Activated CD4-positive, alpha-beta T cell treated with anti-CD3 and anti-CD28 coated beads for 24 hours (primary cell): ENCODE results near the gene KLK3.
"Not testable (repeated sequence)": the region's sequence is repeated elsewhere in the genome, so short reads cannot be mapped to it uniquely, and the experiment has no call there.

Experiments
- DNase-seq, 2 donors: peaks; one replicate each; pipeline ENCODE4 v3.0.0-alpha.2; 2020; ENCODE audit warnings: low read depth in 2 of 2

Gene KLK3

GRCh38 chr19:50861496-50862286 is 7.0 kb downstream of the KLK3 start:
- no peak for DNase-seq

GRCh38 chr19:50869479-50869878 is 14.8 kb downstream of the KLK3 start:
- DNase-seq = no peak

DNA sequence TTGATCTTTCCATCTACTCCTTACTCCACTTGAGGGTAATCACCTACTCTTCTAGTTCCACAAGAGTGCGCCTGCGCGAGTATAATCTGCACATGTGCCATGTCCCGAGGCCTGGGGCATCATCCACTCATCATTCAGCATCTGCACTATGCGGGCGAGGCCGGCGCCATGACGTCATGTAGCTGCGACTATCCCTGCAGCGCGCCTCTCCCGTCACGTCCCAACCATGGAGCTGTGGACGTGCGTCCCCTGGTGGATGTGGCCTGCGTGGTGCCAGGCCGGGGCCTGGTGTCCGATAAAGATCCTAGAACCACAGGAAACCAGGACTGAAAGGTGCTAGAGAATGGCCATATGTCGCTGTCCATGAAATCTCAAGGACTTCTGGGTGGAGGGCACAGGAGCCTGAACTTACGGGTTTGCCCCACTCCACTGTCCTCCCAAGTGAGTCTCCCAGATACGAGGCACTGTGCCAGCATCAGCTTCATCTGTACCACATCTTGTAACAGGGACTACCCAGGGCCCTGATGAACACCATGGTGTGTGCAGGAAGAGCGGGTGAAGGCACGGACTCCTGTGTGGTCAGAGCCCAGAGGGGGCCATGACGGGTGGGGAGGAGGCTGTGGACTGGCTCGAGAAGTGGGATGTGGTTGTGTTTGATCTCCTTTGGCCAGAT is 15.8 kb downstream of the KLK3 start:
- DNase-seq = peak in 1 of 2 donors; percentile 17

- no peak for DNase-seq
Observed at GRCh38 chr19:50873056-50873455, 18.3 kb downstream of the KLK3 start, which contains the start of gene KLK2. Gene KLK2 (plus strand): TSS chr19:50873439. CDS start chr19:50873474, 35 bp downstream.

DNA sequence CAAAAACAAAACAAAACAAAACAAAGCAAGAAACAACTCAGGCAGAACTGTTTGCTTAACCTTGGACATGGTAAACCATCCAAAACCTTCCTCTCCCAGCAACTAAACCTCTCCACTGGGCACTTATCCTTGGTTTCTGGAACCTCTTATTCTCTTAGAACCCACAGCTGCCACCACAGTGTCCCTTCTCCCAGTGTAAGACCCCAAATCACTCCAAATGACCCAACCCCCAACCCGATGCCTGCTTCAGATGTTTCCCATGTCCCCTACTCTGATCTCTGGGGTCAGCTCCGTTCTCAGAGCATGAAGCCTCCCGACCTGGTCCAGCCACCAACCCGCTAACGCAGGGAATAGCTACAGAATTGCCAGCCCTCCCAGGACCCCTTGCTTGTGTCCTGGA is 19.5 kb downstream of the KLK3 start:
- DNase-seq = no peak

DNA sequence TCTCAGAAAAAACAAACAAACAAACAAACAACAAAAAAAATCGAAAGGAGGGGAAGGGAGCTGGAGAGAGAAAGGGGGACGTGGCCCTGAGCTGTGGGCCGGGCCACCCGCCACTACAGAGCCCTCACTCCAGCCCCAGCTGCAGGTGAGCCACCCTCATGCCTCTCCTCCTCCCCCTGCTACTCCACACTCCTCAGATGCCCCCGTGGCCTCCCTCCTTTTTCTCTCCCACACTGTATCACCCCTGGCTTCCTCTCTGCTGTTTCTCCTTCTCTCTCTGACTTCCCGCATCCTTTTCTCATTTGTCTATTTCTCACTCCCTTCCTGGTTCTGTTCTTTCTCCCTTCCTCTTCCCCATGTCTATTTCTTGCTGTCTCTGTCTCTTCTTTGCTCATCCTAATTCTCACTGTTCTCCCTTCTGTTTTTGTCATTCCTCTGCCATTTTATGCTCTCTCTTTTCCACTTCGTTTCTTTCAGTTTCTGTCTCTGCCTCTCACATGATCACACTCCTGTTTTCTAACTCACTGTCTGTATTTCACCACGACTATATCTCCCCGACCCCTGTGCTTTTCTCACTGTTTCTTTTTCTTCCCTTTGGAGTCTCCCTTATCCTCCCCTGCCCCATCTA is 21.2 kb downstream of the KLK3 start:
- no peak for DNase-seq

DNA sequence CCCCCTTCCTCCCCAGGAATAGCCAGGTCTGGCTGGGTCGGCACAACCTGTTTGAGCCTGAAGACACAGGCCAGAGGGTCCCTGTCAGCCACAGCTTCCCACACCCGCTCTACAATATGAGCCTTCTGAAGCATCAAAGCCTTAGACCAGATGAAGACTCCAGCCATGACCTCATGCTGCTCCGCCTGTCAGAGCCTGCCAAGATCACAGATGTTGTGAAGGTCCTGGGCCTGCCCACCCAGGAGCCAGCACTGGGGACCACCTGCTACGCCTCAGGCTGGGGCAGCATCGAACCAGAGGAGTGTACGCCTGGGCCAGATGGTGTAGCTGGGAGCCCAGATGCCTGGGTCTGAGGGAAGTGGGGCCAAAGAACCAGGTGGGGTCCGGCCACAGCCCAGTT is 21.7 kb downstream of the KLK3 start:
- no peak for DNase-seq

GRCh38 chr19:50877338-50877737 is 22.6 kb downstream of the KLK3 start:
- DNase-seq = no peak

DNA sequence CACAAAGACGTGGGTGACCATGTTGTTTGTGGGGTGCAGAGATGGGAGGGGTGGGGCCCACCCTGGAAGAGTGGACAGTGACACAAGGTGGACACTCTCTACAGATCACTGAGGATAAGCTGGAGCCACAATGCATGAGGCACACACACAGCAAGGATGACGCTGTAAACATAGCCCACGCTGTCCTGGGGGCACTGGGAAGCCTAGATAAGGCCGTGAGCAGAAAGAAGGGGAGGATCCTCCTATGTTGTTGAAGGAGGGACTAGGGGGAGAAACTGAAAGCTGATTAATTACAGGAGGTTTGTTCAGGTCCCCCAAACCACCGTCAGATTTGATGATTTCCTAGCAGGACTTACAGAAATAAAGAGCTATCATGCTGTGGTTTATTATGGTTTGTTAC is 24.1 kb downstream of the KLK3 start:
- DNase-seq = no peak

- no peak for DNase-seq
Observed at GRCh38 chr19:50880241-50880640, 25.5 kb downstream of the KLK3 start.

GRCh38 chr19:50882188-50882587 is 27.5 kb downstream of the KLK3 start:
- DNase-seq = no peak

DNA sequence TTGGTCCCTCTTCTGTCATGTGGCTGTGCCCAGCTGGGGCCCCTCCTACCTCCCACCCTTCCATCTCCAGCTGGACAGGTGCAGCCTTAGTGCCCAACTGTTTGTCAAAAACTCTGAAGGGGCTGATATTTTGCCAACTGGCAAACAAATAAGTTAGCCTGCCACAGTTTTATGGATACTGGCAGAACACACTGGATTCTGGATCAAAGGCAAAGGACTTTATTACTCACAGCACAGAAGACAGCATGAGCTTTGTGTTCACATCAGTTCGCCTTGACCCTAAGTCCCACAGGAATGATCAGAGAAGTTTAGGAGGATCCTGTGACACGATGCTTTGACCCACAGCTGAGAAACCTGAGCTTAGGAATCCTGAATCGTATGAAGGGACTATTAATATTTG is 34.9 kb downstream of the KLK3 start:
- no peak for DNase-seq

DNA sequence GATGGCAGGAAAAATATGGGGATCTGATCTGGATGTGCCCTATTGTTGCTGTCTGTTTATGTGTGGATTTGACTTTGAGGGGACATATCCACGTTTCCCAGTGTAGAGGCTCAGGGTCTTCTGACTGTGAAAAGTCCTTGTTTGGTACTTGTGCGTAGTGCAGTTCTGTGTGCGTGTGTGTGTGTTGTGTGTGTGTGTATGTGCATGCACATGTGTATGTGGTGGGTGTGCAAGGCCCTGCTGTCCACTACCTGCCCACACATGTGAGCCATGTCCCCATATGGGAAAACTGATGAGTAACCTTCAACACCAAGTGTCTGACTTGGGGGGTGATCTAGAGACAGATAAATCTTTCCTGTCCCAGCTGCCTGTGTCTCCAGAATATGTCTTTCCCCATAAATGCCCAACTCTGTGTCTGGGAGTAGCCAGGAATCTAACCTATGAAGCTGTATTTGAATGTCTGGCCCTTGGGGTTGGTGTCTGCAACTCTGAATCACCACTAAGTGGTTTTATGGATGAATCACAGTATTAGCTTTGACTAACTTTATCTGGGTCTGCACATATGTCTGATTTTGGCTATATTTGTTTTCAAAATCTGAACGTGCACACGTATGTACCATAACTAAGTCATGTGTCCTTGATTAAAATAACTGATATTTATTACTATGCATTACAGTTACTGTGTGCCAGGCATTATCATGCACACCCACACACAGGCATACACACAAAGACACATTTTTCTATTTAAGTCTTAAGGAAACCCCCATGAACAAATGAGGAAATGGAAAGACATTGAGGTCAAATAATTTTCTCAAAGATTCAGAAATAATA is 35.9 kb downstream of the KLK3 start:
- no peak for DNase-seq

GRCh38 chr19:50891253-50891625 is 36.5 kb downstream of the KLK3 start:
- DNase-seq = no peak

DNA sequence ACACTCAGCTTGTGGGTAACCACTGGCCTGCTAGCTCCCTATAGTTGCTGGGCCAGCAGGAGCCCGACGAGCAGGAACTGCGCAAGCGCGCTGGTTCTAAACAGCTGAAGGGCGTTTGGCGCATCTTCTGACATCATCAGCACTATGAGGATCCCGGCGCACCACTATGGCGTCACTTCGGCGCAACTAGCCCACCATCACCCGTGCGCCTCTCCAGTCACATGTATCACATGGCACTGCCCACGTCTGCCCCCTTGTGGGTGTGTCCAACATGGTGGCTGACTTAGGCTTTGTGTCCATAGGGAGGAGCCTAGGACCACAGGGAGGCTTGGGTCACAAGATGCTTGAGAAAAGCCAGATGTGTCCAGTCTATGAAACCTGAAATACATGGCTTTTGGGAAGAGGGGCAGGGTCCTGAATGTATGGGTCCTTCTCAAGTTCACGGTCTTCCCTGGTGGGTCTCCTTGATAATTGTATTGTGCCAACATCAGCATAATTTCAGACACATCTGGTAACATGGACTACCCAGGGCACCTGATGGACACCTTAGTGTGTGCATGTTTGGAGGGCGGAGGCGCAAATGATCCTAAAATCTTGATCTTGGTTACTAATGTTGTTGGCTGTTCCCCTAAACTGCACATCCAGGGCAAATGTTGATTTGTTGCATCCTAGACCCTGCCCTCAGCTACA is 38.5 kb downstream of the KLK3 start:
- no peak for DNase-seq

DNA sequence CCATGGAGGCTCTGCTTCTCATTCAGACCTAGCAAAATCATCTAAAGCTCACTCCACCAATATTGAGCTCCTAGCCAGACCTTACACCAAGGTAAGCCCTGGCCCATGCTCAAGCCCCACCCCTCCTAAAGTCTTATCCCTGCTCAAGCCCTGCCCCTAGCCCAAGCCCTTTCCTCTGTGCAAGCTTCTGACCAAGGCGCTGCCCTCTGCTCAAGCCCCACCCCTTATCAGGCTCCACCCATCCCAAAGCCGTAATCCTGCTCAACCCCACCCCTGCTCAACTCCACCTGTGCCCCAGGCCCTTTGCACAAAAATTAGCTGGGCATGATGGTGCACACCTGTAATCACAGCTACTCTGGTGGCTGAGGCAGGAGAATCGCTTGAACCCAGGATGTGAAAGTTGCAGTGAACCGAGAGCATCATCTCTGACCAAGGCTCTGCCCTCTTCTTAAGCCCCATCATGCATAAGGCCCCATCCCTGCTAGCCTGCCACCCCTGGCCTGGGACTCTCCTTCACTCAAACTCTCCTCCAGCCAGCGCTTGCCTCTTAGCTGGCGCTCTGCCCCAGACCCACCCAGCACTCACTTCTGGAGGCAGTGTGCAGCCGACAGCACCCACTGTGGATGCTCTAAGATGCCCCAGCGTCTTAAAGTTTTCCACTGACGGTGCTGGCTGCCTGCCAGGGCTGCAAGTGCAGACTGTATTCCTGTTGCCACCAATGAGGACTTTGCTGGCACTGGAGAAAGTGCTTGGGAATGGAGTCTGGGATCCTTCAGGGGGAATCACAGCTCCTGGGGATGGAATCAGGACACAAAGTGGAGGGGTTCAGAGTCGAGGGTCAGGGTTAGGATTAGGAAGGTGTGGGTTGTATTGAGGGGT is 40.0 kb downstream of the KLK3 start:
- DNase-seq = no peak

- not testable (repeated sequence) for DNase-seq
Observed at GRCh38 chr19:50896089-50896590, 41.4 kb downstream of the KLK3 start.

DNA sequence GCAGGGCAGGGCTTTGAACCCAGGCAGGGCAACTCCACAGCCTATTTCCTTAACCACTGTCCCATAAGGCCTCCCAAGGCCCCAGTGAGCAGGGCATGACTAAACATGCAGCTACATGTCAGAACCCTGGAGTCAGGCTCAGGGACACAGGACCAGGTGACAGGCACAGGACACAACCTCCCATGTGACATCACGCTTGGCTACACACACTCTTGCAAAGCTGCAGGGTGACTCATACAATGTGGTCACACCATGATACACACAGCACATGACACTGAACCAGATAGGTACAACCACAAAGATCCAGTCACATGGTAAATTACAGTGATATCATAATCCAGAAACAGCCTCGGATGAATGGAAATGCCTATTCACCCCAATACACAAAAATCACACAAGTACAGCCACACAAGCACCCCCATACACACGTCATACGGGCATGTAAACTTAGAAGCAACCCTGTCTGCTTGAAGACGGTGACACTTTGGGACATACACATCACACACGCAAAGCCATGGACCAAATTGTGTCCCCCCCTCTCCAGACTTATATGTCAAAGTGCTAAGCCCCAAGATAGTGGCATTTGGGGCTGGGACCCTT is 42.0 kb downstream of the KLK3 start:
- no peak for DNase-seq

DNA sequence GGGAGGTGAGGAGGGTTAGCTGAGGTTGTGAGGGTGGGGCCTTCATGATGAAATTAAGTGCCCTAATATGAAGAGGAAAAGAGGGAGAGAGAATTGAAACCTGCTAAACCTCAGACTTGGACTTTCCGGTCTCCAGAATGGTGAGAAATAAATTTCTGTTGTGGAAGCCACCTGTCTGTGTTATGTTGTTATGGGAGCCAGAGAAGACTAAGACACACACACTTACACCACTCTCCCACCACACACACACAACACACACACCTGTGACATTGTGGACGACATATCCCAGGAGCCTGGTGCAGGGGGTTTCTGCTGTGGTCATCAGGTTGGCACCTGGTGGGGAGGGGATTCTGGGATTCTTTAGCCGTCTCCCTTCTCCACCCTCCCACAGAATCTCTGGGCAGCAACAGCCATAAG is 42.5 kb downstream of the KLK3 start:
- DNase-seq = no peak

DNA sequence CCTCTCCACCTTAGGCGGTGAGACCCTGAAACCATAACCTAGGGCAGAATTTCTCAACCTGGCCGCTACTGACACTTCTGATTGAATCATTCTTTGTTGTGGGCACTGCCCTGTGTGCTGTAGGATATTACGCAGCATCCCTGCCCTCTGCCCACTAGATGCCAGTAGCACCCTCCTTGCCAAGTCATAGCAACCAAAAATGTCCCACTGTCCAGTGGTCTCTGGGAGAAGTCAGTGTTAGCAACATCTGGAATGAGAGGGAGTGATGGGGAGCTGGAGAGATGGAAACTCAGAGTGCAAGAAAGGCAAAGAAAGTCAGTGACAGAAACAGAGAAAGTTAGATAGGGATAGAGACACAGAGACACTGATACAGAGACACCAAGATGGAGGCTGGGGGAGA is 42.9 kb downstream of the KLK3 start:
- DNase-seq = no peak
